Measurements from ENCODE around the gene GPR3. TPM values are rescaled to one million over a fixed set of nuclear protein-coding genes. Genes with fewer than 3 reads are reported as not detected.
"Not testable (repeated sequence)": the region's sequence is repeated elsewhere in the genome, so short reads cannot be mapped to it uniquely, and the experiment has no call there.

Gene GPR3
- total RNA-seq, 1 donor from 2014 or later = 0.71 TPM

DNA sequence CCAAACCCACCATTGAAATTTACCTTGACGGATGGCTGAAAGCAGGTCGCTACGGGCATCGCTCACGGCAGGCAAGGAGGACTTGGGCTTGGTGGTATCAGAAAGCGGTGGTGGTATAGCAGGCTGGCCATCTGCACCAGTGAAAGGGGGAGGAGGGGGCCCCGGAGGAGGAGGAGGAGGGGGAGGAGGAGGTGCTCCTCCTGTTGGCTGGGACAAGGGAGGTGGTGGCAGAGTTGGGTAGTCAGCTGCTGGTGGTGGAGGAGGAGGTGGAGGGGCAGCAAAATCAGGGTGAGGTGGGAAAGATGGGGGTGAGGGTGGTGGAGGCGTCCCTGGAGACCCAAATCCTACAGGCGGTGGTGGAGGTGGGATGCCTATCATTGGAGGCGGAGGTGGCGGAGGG is 17.2 kb downstream of the GPR3 start:
- intact Hi-C loops (cut with DNase I) = loop anchor here (10.0 kb wide), 1 partner anchor 75 kb away; no protein-coding TSS in a partner anchor
- ATAC-seq (no peak), DNase-seq (ENCODE audit: low spot score) (no peak)

DNA sequence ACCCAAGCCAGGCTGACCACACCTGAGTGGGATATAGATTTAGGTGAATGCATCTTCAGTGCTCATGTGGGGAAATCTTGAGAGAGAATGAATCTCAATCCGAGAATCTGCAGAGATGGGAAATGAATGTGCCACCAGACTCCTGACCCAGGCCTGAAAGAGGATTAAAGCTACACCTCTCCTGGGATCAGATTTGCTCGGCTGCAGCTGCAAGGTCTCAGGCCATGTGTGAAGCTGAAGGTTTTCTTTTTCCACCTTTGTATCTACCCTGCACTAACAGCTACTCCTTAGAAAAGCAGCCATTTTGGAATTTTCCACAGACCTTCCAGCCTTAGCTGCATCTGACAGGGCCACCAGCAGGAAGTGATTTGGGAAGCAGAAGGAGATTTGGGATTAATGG is 18.3 kb downstream of the GPR3 start:
- intact Hi-C loops (cut with DNase I) = loop anchor here (10.0 kb wide), 1 partner anchor 74 kb away; no protein-coding TSS in a partner anchor

DNA sequence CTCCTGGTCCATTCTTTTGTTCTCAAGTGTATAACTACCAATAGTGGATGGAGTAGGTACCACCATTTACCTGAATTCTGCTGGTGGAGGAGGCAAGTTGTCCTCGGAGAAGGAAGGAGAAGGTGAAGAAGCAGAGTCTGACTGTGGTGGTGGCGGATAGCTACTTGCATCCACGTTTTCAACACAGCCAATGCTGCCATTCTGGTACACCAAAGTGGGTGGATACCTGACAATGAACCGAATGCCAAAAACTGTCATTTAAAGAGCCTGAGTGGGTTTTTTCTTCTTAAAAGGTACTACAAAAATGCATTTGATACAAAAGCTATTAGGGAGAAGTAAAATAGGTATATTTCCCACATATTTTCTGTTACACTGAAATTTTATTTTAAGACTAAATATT is 20.1 kb downstream of the GPR3 start:
- DNase-seq (ENCODE audit: low spot score) (no peak), ATAC-seq (no peak)
- intact Hi-C loops (cut with DNase I) = loop anchor here (10.0 kb wide), 1 partner anchor 72 kb away; no protein-coding TSS in a partner anchor

More for the DNA sequence above, 18.3 kb downstream of the GPR3 start:
- ATAC-seq (no peak), DNase-seq (ENCODE audit: low spot score) (no peak)

DNA sequence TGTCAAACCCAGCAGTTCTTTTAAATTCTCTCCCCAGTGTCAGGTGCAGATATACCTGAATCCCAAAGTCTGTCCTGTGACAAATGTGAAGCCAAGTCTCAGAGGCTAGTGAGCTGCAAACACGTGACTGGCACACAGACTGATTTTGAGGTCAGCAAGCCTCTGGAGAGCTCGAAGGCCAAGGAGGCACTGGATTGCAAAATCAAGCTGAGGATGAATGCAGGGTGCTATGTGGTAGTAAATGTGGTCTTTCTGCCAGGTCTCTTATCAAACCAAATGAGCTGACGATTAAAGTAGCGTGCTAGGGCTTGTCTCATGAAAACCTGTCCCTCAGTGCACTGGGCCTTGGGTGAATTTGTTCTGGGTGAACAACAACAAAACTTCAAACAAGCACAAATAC is 20.6 kb downstream of the GPR3 start:
- no peak for DNase-seq (ENCODE audit: low spot score)
- intact Hi-C loops (cut with DNase I) = loop anchor here (10.0 kb wide), 1 partner anchor 72 kb away; no protein-coding TSS in a partner anchor
- ATAC-seq = peak; percentile 38

DNA sequence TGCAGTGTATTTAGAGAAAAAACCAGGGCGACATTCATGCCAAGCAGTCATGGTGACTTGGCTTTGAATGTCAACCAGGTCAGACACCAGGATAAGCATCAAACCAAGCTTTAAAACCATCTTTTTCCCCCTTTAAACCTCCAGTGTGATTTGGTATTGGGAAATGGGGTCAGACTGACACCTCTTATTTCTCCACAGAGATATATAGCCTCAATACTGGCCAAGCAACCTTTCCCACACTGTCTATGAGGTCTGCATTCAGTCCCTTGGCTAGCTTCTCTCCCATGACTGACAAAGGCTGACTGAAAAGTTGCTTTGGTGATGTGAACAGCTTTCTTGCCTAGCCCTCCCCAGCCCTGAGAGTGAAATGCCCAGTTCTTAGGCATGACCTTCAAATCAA is 21.7 kb downstream of the GPR3 start:
- ATAC-seq (no peak), DNase-seq (ENCODE audit: low spot score) (no peak)
- intact Hi-C loops (cut with DNase I) = loop anchor here (10.0 kb wide), 1 partner anchor 71 kb away; no protein-coding TSS in a partner anchor

DNA sequence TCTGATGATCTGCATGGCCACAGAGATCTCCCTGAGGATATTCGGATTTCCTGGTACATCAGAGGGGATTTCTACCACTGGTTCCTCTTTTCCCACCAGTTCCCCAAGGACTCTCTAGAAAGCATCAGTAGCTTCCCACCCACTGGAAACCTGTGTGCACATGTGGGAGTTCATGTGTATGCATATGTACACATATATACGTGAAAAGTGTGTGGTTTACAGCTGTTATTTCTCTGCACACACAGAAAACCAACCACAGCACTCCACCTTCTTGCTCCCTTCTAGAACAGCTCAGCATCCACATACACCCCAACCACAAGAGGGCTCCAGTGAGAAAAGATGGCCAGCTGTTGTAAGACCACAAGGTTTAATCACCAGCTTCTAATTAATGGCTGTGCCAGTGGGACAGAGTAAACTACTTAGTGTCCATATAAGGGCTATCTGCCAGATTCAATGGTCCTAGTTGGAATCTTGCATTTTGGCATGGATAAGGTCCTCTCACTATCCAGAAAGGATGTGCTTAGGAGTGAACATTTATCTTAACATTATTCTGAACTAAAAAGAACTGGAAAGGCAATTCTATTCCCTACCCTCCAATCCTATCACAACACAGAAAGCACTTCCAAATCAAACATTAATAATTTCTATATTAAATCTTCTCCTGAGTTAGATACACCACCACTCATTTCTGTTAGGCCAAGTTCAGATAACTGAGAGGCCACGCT is 24.1 kb downstream of the GPR3 start:
- ATAC-seq (peak; percentile 30), DNase-seq (ENCODE audit: low spot score) (no peak)
- intact Hi-C loops (cut with DNase I) = loop anchor here (10.0 kb wide), 1 partner anchor 68 kb away; no protein-coding TSS in a partner anchor

DNA sequence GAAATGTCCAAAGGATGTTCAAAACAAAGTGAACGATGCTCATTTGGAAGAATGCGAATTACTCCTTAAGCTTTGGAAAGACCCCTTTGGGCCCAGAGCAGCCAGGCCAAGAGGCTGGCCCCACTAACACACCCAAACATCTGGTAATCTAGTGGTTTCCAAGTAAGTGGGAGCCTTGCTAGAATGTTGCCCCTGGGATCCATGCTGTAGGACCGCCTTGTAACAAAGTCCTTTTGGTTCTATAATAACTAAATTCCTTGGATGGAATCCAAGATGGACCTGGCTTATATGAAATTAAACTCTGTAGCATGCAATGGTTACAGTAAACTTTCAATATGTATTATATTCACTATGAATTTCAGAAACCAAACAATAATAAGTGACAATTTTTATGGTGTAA is 25.3 kb downstream of the GPR3 start:
- intact Hi-C loops (cut with DNase I) = loop anchor here (10.0 kb wide), 1 partner anchor 67 kb away; no protein-coding TSS in a partner anchor

DNA sequence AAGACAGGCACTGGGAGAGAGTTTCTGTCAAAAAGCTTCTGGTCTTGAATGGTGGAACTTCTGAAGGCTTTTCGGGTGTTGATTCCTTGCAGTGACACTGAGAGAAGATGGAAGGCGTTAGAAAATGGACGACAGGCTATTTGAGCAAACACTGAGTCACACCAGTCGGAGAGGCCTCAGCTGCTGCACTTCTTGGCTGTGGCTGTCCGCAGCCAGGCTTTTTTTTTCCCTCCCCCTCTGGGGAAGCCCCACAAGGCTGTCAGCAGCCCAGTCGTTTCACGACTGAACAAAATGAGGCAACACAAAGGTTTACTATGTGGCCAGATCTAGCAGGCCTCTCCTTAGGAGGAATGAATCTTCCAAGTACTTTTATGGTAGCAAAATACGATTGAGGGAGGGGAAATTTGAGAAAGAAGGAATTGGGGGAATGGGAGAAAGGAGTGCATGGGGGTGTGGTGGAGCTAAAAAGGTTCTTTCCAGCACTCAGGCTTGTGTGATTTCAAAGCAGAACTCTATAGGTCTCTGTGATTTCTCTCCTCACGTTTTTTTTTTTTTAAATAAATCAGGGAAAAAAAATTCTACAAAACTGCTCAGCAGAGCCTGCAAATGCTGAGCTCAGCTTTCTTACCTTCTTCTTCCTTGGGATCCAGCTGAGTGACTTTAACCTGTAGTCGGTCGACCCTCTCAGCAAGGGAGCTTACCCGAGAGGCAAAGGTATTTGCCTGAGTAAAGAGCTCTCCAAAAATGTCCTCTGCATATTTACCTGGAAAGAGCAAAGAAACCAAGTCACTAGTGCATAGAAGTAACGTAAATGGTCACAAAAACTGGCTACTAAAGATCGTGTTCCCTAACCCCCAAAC is 26.1 kb downstream of the GPR3 start:
- DNase-seq (ENCODE audit: low spot score) (peak; percentile 78), ATAC-seq (peak; percentile 96)
- intact Hi-C loops (cut with DNase I) = loop anchor here (10.0 kb wide), 1 partner anchor 66 kb away; no protein-coding TSS in a partner anchor

More for the DNA sequence above, 25.3 kb downstream of the GPR3 start:
- ATAC-seq = no peak
- no peak for DNase-seq (ENCODE audit: low spot score)

DNA sequence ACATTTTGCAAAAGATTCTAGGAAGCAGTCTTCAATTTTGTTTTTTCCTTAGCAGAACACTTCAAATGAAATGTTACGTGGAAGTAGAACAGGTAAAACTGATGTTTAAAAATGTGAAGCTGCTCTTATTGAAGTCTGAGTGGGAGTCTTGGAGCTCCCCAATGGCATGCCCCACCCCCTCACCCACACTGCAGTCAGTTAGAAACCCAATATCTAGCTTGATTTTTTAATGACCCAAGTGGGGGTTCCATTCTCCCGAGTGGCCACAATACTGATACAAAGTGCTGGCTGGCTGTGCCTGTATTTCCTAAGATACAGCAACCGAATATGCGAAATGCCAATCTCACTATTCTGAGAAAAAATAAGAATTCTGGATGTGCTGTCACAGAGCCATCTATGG is 31.3 kb downstream of the GPR3 start:
- no peak for DNase-seq (ENCODE audit: low spot score)
- intact Hi-C loops (cut with DNase I) = no loop called here
- no peak for ATAC-seq

DNA sequence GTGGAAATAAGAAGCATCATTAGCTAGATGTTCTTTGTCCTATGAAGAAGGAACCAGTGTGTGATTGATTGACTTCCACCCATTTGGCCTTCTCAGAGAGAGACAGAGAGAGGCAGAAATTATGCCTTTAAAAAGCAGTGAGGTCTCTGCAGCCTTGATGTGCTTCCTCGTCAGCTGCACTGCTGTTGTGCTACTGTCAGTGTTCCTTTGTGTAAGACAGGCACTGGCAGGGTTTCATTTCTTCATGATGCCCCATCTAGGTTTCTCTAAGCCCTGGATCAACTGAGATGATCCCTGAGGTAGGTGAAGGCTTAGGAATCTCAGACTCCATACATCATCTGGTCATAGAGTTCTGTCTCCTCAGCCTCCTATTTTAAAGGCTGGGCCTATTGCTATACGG is 34.9 kb downstream of the GPR3 start:
- DNase-seq (ENCODE audit: low spot score) (no peak), ATAC-seq (peak; percentile 11)
- intact Hi-C loops (cut with DNase I) = no loop called here

DNA sequence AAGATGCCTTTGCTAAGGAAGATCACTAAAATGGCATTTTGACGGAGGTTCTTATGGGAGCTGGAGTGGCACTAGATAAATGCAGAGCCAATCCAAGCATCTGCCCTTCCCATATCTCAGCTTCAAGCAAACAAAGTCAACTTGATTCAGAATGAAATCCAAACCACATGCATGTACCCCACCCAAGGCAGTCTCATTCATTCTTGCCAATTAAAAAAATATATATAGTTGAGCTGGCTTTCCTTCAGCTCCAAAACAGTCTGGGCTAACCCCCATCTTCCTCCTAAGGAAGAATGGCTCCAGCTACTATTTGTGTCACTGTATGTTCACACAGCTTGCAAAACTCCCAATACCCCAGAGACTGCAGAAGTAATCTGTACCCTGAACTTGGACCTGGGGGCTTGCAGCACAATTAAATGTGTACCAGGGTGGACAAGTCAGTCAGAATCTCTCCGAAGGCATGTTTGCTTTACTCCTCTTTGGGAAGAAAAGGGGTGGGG is 35.4 kb downstream of the GPR3 start:
- ATAC-seq (peak; percentile 3), DNase-seq (ENCODE audit: low spot score) (no peak)
- intact Hi-C loops (cut with DNase I) = no loop called here

DNA sequence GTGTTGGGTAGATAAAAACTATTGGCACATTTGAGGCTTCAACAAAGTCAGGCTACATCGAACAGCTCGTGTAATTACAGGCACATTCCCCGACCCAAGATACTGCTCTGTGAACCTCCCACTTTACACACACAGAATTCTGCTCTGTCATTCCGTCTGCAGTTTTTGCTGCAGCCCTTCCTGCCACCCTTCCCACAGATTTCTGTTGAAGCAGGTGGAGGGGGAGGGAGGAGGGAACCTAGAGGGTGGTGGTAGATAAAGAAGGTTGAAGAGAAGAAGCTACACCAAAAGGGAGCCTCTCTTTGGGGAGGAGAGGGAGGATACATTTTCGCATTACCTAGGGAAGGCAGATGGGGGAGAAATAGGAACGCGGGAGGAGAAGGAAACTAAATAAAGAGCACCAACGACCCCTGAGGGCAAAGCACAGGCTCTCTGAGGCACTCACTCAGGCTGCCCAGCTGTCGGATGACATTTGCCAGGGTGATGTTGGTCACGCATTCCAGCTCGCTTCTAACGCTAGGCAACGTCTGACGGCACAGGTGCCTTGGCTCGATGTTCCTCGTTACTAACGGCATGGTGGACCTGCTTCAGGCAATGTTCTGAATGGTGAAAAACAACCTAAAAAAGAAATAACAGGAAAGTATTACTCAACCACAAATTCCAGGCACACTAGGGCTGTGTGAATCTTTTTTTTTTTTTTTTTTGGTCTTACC is 36.0 kb downstream of the GPR3 start:
- DNase-seq (ENCODE audit: low spot score) (no peak), ATAC-seq (peak; percentile 57)
- intact Hi-C loops (cut with DNase I) = no loop called here

DNA sequence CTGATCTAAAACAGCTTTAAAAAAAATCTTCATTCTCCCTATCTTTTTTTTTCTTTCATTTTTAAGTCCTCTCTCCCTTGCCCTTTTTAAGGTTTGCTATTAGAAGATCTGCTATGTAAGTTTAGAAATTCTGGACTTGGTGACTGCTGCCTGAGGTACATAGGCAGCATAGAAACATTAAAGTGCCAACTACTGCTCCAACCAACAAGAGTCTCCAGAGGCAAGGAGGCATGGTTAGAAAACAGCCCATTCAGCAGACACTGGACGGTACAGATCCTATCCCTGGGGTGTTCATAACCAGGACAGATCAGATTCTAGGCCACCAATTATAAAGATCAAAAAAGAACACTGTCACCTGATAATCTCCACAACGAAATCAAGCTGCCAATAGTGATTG is 36.6 kb downstream of the GPR3 start:
- DNase-seq (ENCODE audit: low spot score) (no peak), ATAC-seq (peak; percentile 4)
- intact Hi-C loops (cut with DNase I) = no loop called here

DNA sequence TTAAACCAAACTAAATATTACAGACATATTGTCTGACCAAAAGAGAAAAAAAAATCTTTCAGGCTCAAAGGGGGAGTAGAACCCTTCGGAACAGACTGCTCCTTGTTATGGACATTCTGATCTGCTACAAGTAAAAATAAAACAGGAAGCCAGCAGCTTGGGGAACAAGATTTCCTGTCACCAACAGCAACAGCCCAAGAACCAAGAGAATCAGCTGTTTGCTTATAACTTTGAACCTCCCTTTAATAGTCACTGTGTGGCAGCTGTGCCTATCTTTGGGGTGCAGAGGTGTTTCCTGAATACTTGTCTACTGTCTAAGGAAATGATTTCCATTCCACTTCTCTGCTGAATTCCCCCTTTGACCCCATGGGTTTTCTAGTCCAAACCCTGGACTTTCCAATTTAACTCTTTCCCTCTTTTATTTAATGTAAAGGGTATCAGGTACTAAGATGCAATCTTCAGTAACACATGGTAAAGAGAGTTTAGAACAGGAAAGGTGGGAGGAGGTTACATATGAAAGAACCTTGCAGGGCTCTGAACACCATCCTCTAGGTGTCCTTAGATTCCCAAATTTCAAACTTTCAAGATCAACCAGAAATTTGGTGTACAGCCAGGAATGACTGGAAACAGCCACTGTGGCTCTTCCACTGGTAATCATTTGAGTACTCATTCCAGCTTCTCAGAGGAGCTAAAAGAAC is 38.6 kb downstream of the GPR3 start:
- DNase-seq (ENCODE audit: low spot score) (no peak), ATAC-seq (peak; percentile 59)
- intact Hi-C loops (cut with DNase I) = no loop called here

DNA sequence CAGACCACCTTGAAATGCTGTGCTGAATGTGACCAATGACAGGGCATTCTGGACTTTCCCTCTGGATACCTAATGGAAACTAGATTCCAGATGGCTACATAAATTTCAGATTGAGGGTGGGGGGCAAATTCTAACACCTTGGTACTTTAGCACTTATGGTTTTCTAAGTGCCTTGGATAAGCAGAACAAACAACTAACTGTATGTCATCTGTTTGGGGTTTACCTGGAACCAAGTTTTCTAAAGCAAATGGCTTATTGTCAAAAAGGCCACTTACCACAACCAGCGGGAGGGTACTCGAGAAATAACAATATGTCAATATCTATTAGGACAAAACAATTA is 39.1 kb downstream of the GPR3 start:
- no peak for DNase-seq (ENCODE audit: low spot score)
- intact Hi-C loops (cut with DNase I) = no loop called here
- no peak for ATAC-seq

DNA sequence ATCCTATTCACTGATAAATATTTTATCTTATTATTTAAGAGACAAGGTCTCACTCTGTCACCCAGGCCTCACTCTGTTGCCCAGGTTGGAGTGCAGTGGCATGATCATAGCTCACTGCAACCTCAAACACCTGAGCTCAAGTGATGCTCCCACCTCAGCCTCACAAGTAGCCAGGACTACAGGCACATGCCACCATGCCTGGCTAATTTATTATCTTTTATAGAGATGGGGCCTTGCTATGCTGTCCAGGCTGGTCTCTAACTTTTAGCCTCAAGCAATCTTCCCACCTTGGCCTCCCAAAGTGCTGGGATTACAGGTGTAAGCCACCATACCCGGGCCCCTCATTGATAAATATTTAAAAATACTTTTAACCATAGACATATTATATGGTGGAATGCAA is 40.3 kb downstream of the GPR3 start:
- intact Hi-C loops (cut with DNase I); ATAC-seq; DNase-seq (ENCODE audit: low spot score): not testable (repeated sequence)

DNA sequence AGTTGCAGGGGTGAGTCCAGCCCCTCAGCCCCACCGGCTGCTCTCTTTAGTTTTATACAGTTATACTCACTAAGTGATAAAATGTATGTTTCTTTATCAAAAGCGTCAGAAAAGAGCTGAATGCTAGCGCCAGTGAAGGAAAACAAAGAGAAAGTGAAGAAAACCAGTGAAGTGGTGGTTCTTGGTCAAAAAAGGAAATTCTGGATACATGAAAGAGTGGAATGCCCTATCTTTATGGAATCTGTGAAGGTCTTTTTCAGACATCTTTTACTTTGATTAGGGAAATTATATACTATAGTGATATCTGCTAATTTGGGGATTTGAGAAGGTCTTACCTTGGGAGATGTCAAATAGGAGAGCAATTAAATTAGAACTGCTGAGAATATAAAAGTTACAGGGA is 41.3 kb downstream of the GPR3 start:
- no peak for DNase-seq (ENCODE audit: low spot score)
- intact Hi-C loops (cut with DNase I) = no loop called here
- no peak for ATAC-seq

DNA sequence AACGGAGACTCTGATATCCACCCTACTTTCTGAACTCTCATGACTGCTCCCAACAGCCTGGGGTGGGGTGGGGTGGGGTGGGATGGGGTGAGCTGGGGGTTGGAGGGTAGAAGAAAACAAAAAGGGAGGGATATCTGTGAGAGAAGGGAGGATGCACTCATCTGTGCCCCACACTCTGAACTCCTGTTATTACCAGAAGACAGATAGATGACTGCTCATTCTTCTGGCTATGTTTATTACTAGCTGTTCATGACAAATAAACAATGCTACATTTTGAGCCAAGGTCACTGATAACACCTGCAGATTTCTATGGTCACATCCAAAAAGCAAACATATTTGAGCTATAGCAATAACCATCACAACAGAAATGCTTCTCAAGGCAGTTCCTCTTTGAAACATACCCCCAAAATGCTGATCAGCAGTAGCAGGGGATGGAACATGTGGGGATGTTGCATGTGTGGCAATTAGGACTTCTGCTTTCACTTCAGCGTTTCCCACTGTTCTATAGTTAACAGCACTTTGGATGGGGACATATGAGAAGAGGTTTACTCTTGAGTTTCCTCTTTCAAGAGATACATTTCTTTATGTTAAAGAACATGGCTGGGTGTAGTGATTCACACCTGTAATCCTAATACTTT is 43.3 kb downstream of the GPR3 start:
- ATAC-seq (peak; percentile 71), DNase-seq (ENCODE audit: low spot score) (no peak)
- intact Hi-C loops (cut with DNase I) = no loop called here
